Testis (tissue), 5 donors: ENCODE data around the gene KDM2A. TPM values are rescaled to one million over a fixed set of nuclear protein-coding genes. Genes with fewer than 3 reads are reported as not detected.

ENCODE experiments used
- DNase-seq: peaks from one replicate; pipeline ENCODE4 v3.0.0-alpha.2; 2019
- H3K27ac ChIP-seq, 2 donors: fragments of 200-600 bp; sonication (generic); one replicate each; pipeline ENCODE4 v1.5.1; 2019
- H3K27me3 ChIP-seq: fragments of 200-600 bp; sonication (generic); one replicate; pipeline ENCODE4 v1.5.1; 2019
- H3K36me3 ChIP-seq: fragments of 200-600 bp; sonication (generic); one replicate; pipeline ENCODE4 v1.5.1; 2017; ENCODE audit warnings: low read depth; ENCODE audit errors: missing control alignments
- H3K4me1 ChIP-seq: fragments of 200-600 bp; sonication (generic); one replicate; pipeline ENCODE4 v1.5.1; 2019
- H3K4me3 ChIP-seq, 2 donors: fragments of 200-600 bp; sonication (generic); one replicate each; pipeline ENCODE4 v1.5.1; 2017 to 2019
- H3K9me3 ChIP-seq: fragments of 200-600 bp; sonication (generic); one replicate; pipeline ENCODE4 v1.5.1; 2017
- POLR2A ChIP-seq: fragments of 450-650 bp; IDR thresholded peaks from one replicate; pipeline ENCODE4 v1.6.1; 2017; ENCODE audit warnings: antibody characterized with exemption, mild to moderate bottlenecking, moderate library complexity
- WGBS, 2 donors: methylation state at CpG; one replicate each; pipeline ENCODE4 v1.1.5; 2018; 5-methylcytosine and 5-hydroxymethylcytosine counted together
- intact Hi-C: fragments of 100-400 bp; cut with DNase I; formaldehyde crosslinking; loops from one replicate; pipeline ENCODE4 v1.15.1; 2023; ENCODE audit warnings: low total_unique reads
- long read RNA-seq, 2 donors: transcript quantifications; one replicate each; lab custom pipeline, GENCODE V29; 2026
- polyA plus RNA-seq: library from polyadenylated mRNA; stranded (reverse); fragments of 350-450 nt; fragmentation: Illumina TruSeq; extraction: RNeasy Lipid Tissue Mini Kit (QIAGEN cat#74804); gene quantifications from one replicate; pipeline ENCODE4 v1.2.3, GENCODE V29; 2014; ENCODE audit warnings: low read depth, low replicate concordance; ENCODE audit not compliant: insufficient read depth
- total RNA-seq, 2 donors: library from RNA; depleted of rRNA; stranded (reverse); fragments of >200 nt; gene quantifications; one replicate each; pipeline ENCODE4 v1.2.3, GENCODE V29; 2016
- TF ChIP-seq, protein P1 (sequence below), 3 experiments: fragments of 450-650 bp in 2 of 3; fragments of 200-600 bp in 1 of 3; sonication (generic) in 1 of 3; IDR thresholded peaks; one replicate each; pipeline ENCODE4 v1.5.1; 2016 to 2019; ENCODE audit warnings: antibody characterized with exemption in 3 of 3, mild to moderate bottlenecking in 2 of 3, moderate library complexity in 1 of 3

The KDM2A gene
- total RNA-seq (100 to 1,000 TPM; 142 to 169 TPM), polyA plus RNA-seq (106 TPM)
- long read RNA-seq, donor 1, full-length matches to known transcripts = 6 of 42 reads
- long read RNA-seq, donor 1, partial matches to known transcripts = 36 of 42 reads
- long read RNA-seq, donor 1, other reads (novel, unspliced or antisense) = 0 of 42 reads
- long read RNA-seq, donor 2, full-length matches to known transcripts = 6 of 27 reads
- long read RNA-seq, donor 2, partial matches to known transcripts = 21 of 27 reads
- long read RNA-seq, donor 2, other reads (novel, unspliced or antisense) = 0 of 27 reads

DNA sequence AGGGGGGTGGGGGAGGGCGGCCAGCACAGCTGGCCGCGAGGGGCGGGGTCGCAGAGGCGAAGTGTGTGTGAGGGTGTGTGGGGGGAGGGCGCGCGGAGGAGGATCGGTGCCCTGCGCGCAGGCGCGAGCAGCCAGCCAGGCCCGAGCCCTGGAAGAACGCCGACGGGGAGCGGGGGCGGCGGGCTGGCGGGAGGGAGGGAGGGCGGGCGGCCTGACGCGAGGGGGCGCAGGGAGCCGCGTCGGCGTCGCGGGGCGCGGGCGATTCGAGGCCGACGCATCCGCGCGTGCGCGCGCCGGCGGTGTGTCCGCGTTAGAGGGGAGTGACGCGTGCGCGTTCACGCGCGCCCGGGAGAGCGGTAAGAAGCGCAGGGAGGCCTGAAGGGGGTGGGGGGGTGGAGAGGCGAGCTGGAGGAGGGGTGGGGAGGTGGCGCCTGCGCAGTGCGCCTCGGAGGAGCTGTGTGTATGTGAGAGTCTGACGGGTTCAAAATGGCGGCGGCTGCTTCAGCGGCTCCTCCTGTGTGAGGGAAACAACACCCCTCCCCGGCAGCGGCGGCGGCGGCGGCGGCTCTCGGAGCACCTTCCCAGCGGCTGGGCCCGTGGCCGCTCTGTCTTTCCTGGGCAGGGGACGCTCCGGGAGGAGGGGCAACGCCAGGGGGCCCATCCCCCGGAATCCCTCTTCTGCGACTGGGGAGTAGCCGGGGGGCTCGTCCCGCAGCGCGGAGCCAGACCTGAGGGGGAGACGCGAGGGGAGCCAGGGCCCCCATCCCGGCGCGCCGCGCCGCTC is at the start of gene KDM2A:
TSS of gene KDM2A (plus strand) at position 463 of the 784 bp plus-strand sequence. CDS start 2,054 bp downstream, outside the sequence.
- TF ChIP-seq, protein P1, sequence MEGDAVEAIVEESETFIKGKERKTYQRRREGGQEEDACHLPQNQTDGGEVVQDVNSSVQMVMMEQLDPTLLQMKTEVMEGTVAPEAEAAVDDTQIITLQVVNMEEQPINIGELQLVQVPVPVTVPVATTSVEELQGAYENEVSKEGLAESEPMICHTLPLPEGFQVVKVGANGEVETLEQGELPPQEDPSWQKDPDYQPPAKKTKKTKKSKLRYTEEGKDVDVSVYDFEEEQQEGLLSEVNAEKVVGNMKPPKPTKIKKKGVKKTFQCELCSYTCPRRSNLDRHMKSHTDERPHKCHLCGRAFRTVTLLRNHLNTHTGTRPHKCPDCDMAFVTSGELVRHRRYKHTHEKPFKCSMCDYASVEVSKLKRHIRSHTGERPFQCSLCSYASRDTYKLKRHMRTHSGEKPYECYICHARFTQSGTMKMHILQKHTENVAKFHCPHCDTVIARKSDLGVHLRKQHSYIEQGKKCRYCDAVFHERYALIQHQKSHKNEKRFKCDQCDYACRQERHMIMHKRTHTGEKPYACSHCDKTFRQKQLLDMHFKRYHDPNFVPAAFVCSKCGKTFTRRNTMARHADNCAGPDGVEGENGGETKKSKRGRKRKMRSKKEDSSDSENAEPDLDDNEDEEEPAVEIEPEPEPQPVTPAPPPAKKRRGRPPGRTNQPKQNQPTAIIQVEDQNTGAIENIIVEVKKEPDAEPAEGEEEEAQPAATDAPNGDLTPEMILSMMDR (IDR thresholded peaks at IDR 0.05) = peak in 1 of 3 experiments; percentile 23
- TF ChIP-seq POLR2A = no peak
- intact Hi-C loops = no loop called here
- peak; percentile 99 for DNase-seq
- WGBS, 2 donors = 2% methylated on average over 67 of the region's 97 CpGs; no CpG with 5 or more reads in 1 of the 2 donors
- H3K27me3 ChIP-seq = no peaks in the 10 kb centered on the region
- no peaks in the 10 kb centered on the region for H3K36me3 ChIP-seq
- peak within 1 kb of the TSS; percentile 87 to 91 for H3K4me3 ChIP-seq
- peaks cover 25% of the 10 kb centered on the region for H3K4me1 ChIP-seq
- H3K27ac ChIP-seq = peak within 1 kb of the TSS; percentile 99 to 100
- no peaks in the 10 kb centered on the region for H3K9me3 ChIP-seq

DNA sequence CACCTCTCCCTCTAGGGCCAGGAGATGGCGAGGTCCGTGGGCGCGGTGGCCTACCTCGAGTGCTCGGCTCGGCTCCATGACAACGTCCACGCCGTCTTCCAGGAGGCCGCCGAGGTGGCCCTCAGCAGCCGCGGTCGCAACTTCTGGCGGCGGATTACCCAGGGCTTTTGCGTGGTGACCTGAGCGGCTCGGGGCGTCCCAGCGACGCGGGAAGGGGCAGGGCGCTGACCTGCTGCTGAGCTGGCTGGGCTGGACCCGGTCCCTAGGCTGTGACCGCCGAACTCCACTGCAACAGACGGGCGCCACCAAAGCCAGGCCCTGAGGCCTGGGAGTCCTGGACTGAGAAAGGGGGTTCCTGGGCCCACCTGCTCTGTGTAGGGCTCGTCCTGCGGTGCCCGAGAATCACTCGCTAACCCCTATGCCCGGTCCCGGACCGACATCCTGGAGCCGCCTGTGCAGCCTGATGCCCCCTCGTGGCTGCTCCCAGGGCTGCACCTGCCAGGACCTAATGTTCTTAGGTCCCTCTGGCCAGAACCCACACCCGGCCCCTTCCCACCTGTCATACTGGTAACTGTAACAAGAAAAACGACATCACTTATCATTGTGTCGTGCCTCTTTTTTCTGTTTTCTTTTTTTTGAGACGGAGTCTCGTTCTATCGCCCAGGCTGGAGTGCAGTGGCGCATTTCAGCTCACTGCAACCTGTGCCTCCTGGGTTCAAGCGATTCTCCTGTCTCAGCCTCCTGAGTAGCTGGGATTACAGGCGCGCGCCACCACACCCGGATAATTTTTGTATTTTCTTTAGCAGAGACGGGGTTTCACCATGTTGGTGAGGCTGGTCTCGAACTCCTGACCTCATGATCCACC is 47.4 kb upstream of the KDM2A start:
- peak overlapping the region; percentile 34 to 40 for H3K4me3 ChIP-seq
- TF ChIP-seq POLR2A = no peak
- TF ChIP-seq, protein P1 (IDR thresholded peaks at IDR 0.05) = peak; percentile 55 to 82 (median 64)

DNA sequence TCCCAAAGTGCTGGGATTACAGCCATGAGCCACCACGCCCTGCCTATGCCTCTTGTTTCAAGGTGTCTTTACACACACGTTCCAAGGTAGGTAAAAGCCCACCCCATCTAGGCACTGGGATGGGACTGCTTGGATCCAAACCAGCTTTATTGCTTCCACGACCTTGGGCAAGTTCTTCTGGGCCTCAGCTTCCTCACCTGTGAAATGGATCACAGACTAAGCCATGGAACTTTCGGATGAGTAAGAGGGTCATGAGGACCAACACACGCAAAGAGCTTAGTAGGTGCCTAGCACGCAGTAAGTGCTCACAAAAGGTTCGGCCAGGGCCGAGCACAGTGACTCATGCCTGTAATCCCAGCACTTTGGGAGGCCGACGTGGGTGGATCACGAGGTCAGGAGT is 46.8 kb upstream of the KDM2A start:
- H3K36me3 ChIP-seq = no peaks in the 10 kb centered on the region
- no peak overlapping the region for H3K27ac ChIP-seq
- no peaks in the 10 kb centered on the region for H3K9me3 ChIP-seq
- 84 to 89% methylated on average over 8 to 11 of the region's 11 CpGs for WGBS, 2 donors
- no peaks in the 10 kb centered on the region for H3K27me3 ChIP-seq
- TF ChIP-seq POLR2A = no peak
- TF ChIP-seq, protein P1 (IDR thresholded peaks at IDR 0.05) = no peak
- intact Hi-C loops = no loop called here
- H3K4me3 ChIP-seq = no peak overlapping the region
- no peak for DNase-seq
- H3K4me1 ChIP-seq = no peaks in the 10 kb centered on the region

More for the DNA sequence above, 47.4 kb upstream of the KDM2A start:
- WGBS, 2 donors = 49 to 56% methylated on average over 35 to 37 of the region's 53 CpGs
- no peaks in the 10 kb centered on the region for H3K9me3 ChIP-seq
- H3K27ac ChIP-seq = no peak overlapping the region
- DNase-seq = peak; percentile 91
- no peaks in the 10 kb centered on the region for H3K36me3 ChIP-seq
- intact Hi-C loops = no loop called here
- H3K27me3 ChIP-seq = no peaks in the 10 kb centered on the region
- H3K4me1 ChIP-seq = no peaks in the 10 kb centered on the region

DNA sequence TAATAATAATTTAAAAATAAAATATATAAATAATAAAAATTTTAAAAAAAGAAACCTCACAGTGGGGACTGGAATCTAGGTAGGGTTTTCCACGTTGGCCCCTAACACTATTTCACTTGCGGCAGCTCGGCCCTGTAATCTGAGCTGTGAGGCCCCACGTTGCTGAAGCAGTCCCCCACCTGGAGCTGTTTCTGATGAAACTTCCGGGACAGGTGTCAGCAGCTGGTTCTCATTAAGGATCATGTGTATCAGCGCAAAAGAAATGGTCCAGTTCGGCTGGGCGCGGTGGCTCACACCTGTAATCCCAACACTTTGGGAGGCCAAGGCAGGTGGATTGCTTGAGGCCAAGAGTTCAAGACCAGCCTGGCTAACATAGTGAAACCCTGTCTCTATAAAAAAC is 45.2 kb upstream of the KDM2A start:
- Histone ChIP-seq H3K27ac (no peak overlapping the region), H3K4me1 (no peaks in the 10 kb centered on the region), H3K4me3 (no peak overlapping the region), H3K9me3 (no peaks in the 10 kb centered on the region), H3K27me3 (no peaks in the 10 kb centered on the region), H3K36me3 (no peaks in the 10 kb centered on the region)
- intact Hi-C loops = no loop called here
- 89 to 93% methylated on average over 9 of the region's 9 CpGs for WGBS, 2 donors
- no peak for DNase-seq
- TF ChIP-seq POLR2A = no peak
- TF ChIP-seq, protein P1 (IDR thresholded peaks at IDR 0.05) = no peak
